ENCODE data around the gene PAH. TPM values are rescaled to one million over a fixed set of nuclear protein-coding genes. Genes with fewer than 3 reads are reported as not detected.

PAH gene
- total and polyA plus RNA-seq, 2 of the 8 experiments (the other 6 are each of a cell fraction or from before 2014, with no cell fraction given), result 3.9 to 9.0 TPM

GRCh38 chr12:102873077-102873476, 44.0 kb downstream of the PAH start (continued):
- TF ChIP-seq, protein P1, sequence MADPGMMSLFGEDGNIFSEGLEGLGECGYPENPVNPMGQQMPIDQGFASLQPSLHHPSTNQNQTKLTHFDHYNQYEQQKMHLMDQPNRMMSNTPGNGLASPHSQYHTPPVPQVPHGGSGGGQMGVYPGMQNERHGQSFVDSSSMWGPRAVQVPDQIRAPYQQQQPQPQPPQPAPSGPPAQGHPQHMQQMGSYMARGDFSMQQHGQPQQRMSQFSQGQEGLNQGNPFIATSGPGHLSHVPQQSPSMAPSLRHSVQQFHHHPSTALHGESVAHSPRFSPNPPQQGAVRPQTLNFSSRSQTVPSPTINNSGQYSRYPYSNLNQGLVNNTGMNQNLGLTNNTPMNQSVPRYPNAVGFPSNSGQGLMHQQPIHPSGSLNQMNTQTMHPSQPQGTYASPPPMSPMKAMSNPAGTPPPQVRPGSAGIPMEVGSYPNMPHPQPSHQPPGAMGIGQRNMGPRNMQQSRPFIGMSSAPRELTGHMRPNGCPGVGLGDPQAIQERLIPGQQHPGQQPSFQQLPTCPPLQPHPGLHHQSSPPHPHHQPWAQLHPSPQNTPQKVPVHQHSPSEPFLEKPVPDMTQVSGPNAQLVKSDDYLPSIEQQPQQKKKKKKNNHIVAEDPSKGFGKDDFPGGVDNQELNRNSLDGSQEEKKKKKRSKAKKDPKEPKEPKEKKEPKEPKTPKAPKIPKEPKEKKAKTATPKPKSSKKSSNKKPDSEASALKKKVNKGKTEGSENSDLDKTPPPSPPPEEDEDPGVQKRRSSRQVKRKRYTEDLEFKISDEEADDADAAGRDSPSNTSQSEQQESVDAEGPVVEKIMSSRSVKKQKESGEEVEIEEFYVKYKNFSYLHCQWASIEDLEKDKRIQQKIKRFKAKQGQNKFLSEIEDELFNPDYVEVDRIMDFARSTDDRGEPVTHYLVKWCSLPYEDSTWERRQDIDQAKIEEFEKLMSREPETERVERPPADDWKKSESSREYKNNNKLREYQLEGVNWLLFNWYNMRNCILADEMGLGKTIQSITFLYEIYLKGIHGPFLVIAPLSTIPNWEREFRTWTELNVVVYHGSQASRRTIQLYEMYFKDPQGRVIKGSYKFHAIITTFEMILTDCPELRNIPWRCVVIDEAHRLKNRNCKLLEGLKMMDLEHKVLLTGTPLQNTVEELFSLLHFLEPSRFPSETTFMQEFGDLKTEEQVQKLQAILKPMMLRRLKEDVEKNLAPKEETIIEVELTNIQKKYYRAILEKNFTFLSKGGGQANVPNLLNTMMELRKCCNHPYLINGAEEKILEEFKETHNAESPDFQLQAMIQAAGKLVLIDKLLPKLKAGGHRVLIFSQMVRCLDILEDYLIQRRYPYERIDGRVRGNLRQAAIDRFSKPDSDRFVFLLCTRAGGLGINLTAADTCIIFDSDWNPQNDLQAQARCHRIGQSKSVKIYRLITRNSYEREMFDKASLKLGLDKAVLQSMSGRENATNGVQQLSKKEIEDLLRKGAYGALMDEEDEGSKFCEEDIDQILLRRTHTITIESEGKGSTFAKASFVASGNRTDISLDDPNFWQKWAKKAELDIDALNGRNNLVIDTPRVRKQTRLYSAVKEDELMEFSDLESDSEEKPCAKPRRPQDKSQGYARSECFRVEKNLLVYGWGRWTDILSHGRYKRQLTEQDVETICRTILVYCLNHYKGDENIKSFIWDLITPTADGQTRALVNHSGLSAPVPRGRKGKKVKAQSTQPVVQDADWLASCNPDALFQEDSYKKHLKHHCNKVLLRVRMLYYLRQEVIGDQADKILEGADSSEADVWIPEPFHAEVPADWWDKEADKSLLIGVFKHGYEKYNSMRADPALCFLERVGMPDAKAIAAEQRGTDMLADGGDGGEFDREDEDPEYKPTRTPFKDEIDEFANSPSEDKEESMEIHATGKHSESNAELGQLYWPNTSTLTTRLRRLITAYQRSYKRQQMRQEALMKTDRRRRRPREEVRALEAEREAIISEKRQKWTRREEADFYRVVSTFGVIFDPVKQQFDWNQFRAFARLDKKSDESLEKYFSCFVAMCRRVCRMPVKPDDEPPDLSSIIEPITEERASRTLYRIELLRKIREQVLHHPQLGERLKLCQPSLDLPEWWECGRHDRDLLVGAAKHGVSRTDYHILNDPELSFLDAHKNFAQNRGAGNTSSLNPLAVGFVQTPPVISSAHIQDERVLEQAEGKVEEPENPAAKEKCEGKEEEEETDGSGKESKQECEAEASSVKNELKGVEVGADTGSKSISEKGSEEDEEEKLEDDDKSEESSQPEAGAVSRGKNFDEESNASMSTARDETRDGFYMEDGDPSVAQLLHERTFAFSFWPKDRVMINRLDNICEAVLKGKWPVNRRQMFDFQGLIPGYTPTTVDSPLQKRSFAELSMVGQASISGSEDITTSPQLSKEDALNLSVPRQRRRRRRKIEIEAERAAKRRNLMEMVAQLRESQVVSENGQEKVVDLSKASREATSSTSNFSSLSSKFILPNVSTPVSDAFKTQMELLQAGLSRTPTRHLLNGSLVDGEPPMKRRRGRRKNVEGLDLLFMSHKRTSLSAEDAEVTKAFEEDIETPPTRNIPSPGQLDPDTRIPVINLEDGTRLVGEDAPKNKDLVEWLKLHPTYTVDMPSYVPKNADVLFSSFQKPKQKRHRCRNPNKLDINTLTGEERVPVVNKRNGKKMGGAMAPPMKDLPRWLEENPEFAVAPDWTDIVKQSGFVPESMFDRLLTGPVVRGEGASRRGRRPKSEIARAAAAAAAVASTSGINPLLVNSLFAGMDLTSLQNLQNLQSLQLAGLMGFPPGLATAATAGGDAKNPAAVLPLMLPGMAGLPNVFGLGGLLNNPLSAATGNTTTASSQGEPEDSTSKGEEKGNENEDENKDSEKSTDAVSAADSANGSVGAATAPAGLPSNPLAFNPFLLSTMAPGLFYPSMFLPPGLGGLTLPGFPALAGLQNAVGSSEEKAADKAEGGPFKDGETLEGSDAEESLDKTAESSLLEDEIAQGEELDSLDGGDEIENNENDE (IDR thresholded peaks at IDR 0.05; ENCODE audit: insufficient replicate concordance, low read length), result no peak
- TF ChIP-seq POLR2A (IDR thresholded peaks at IDR 0.05; ENCODE audit: control extremely low read depth in 1 of 2, low read depth in 2 of 2, low read length in 2 of 2) (no peak), SIRT6 (IDR thresholded peaks at IDR 0.05; ENCODE audit: low read length) (no peak), SP2 (IDR thresholded peaks at IDR 0.05; ENCODE audit: low read length) (no peak), ASH2L (IDR thresholded peaks at IDR 0.05; ENCODE audit: low read length) (no peak)

All from H1 (cell line).